SU-DHL-6 (cell line): ENCODE results near the gene FAM210A.

ENCODE experiments used
- H2AFZ ChIP-seq: fragments of 200-600 bp; sonication (generic); 2 replicates; pipeline ENCODE4 v1.6.1; 2014; ENCODE audit warnings: low read depth, mild to moderate bottlenecking, moderate library complexity, mixed read lengths, antibody characterized with exemption, low read length; ENCODE audit not compliant: severe bottlenecking
- H3F3A ChIP-seq: fragments of 200-600 bp; shearing (Covaris generic); 2 replicates; pipeline ENCODE4 v1.6.0; 2016; ENCODE audit warnings: antibody characterized with exemption, mild to moderate bottlenecking; ENCODE audit not compliant: insufficient read depth
- H3K27ac ChIP-seq: fragments of 200-600 bp; sonication (generic); 2 replicates; pipeline ENCODE4 v1.5.1; 2016; ENCODE audit warnings: low read depth, mild to moderate bottlenecking, low read length, moderate library complexity, mixed read lengths
- H3K27me3 ChIP-seq: fragments of 200-600 bp; sonication (generic), shearing (Covaris generic); 2 replicates; pipeline ENCODE4 v1.6.0; 2014; ENCODE audit warnings: mild to moderate bottlenecking, low read length
- H3K36me3 ChIP-seq: fragments of 200-600 bp; sonication (generic); 2 replicates; pipeline ENCODE4 v1.6.1; 2014; ENCODE audit warnings: mild to moderate bottlenecking, low read length, mixed read lengths
- H3K4me2 ChIP-seq: fragments of 300-600, 200-600 bp; shearing (Covaris generic), sonication (generic); 2 replicates; pipeline ENCODE4 v1.6.0; 2014; ENCODE audit warnings: low read length, low read depth, mild to moderate bottlenecking; ENCODE audit not compliant: poor library complexity, severe bottlenecking
- H3K4me3 ChIP-seq: fragments of 200-600 bp; sonication (generic); 2 replicates; pipeline ENCODE4 v1.5.1; 2014; ENCODE audit warnings: antibody characterized with exemption, low read length, mild to moderate bottlenecking, mixed read lengths; ENCODE audit not compliant: insufficient read depth, poor library complexity, severe bottlenecking
- H3K79me2 ChIP-seq: fragments of 200-600 bp; sonication (generic); 2 replicates; pipeline ENCODE4 v1.6.1; 2014; ENCODE audit warnings: mild to moderate bottlenecking, low read length, moderate library complexity; ENCODE audit not compliant: insufficient read depth
- H3K9ac ChIP-seq: fragments of 200-600 bp; sonication (generic); 2 replicates; pipeline ENCODE4 v1.7.0; 2014; ENCODE audit warnings: mild to moderate bottlenecking, low read length
- H3K9me2 ChIP-seq: fragments of 200-600 bp; sonication (generic); replicated peaks from 2 replicates; pipeline ENCODE4 v1.6.1; 2014; ENCODE audit warnings: low read length; ENCODE audit not compliant: insufficient read depth
- H3K9me3 ChIP-seq: fragments of 200-600 bp; sonication (generic); 2 replicates; pipeline ENCODE4 v1.6.1; 2014; ENCODE audit warnings: low read length, mixed read lengths; ENCODE audit not compliant: insufficient read depth
- H4K20me1 ChIP-seq: fragments of 200-600 bp; sonication (generic); 2 replicates; pipeline ENCODE4 v1.6.1; 2014; ENCODE audit warnings: low read depth, mild to moderate bottlenecking, antibody characterized with exemption, low read length, moderate library complexity, mixed read lengths
- EZH2phosphoT487 ChIP-seq: fragments of 200-600 bp; sonication (generic), shearing (Covaris generic); conservative IDR thresholded peaks from 2 replicates; pipeline ENCODE4 v1.6.1; 2018; ENCODE audit warnings: mild to moderate bottlenecking, antibody characterized with exemption, low read length, moderate library complexity, mixed read lengths
- TF ChIP-seq, protein P1 (sequence below): fragments of 200-600 bp; sonication (generic); IDR thresholded peaks from one replicate; pipeline ENCODE4 v1.5.1; 2017; ENCODE audit warnings: antibody characterized with exemption, mild to moderate bottlenecking, low read length, moderate library complexity; ENCODE audit not compliant: insufficient read depth, poor library complexity, severe bottlenecking

The FAM210A gene

DNA sequence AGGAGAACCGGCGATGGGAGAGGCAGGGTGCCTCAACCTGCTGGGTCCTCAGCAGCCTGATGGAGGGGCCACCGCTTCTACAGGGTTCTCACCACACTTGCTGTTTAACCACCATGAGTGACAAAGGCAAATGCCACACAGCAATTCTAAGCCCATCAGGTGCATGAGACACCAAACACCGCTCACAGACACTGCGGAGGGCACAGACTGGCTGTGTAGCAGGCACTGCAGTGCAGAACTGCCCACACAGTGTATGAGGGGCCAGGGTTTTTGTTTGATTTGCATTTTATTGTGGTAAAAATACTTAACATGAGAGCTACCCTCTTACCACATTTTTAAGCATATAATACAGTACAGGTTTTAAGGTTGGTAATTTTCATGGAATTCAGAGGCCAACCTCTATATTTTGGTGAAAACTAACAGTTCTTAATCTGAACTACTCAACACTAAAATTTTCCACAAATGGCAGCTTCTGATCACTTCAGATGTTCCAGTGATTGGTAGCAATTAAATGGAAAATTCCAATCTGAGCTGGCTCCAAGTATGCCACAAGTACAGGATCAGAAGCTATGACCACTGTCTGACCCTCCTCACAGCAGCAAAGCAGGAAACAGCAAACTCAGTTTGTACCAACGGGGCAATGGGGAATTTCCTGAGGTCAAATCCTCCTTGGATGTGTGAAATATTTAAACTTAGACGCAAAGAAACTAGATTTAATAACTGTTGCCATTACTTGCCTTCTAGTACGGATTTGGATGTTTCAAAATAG lies 67.7 kb downstream of the FAM210A start:
- Histone ChIP-seq H3K79me2 (no peaks in the 10 kb centered on the region), H3K27ac (no peak overlapping the region), H4K20me1 (no peaks in the 10 kb centered on the region), H3K4me3 (no peak overlapping the region), H3K36me3 (no peaks in the 10 kb centered on the region), H2AFZ (no peak overlapping the region), H3K9me3 (no peaks in the 10 kb centered on the region), H3K27me3 (no peaks in the 10 kb centered on the region), H3K9ac (no peak overlapping the region), H3F3A (no peaks in the 10 kb centered on the region), H3K9me2 (no peaks in the 10 kb centered on the region), H3K4me2 (no peak overlapping the region)
- TF ChIP-seq, protein P1, sequence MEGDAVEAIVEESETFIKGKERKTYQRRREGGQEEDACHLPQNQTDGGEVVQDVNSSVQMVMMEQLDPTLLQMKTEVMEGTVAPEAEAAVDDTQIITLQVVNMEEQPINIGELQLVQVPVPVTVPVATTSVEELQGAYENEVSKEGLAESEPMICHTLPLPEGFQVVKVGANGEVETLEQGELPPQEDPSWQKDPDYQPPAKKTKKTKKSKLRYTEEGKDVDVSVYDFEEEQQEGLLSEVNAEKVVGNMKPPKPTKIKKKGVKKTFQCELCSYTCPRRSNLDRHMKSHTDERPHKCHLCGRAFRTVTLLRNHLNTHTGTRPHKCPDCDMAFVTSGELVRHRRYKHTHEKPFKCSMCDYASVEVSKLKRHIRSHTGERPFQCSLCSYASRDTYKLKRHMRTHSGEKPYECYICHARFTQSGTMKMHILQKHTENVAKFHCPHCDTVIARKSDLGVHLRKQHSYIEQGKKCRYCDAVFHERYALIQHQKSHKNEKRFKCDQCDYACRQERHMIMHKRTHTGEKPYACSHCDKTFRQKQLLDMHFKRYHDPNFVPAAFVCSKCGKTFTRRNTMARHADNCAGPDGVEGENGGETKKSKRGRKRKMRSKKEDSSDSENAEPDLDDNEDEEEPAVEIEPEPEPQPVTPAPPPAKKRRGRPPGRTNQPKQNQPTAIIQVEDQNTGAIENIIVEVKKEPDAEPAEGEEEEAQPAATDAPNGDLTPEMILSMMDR, result no peak
- no peak for TF ChIP-seq EZH2phosphoT487

DNA sequence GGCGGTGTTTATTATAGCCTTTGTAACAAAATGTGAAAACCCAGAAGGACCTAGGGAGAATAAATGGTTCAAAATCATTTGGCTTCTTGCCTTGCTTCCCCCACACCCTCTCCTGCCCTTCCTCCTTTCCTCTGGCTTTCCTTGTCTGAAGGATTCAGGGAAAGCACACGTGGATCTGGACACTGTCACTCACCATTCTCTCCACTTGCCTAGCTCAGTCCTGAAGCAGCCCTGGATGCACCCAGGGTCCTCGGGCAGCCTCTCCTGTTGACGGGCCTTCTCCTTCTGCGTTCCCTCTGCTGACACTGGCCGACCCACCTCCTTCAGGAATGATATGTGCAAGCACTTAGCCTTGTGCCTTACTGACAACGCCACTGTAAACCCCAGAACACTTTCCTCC lies 68.4 kb downstream of the FAM210A start:
- TF ChIP-seq, protein P1, result no peak
- no peak for TF ChIP-seq EZH2phosphoT487
- Histone ChIP-seq H3K9ac (no peak overlapping the region), H3K9me2 (no peaks in the 10 kb centered on the region), H4K20me1 (no peaks in the 10 kb centered on the region), H3F3A (no peaks in the 10 kb centered on the region), H3K36me3 (no peaks in the 10 kb centered on the region), H2AFZ (no peak overlapping the region), H3K27ac (no peak overlapping the region), H3K4me2 (no peak overlapping the region), H3K27me3 (no peaks in the 10 kb centered on the region), H3K9me3 (no peaks in the 10 kb centered on the region), H3K79me2 (no peaks in the 10 kb centered on the region), H3K4me3 (no peak overlapping the region)

DNA sequence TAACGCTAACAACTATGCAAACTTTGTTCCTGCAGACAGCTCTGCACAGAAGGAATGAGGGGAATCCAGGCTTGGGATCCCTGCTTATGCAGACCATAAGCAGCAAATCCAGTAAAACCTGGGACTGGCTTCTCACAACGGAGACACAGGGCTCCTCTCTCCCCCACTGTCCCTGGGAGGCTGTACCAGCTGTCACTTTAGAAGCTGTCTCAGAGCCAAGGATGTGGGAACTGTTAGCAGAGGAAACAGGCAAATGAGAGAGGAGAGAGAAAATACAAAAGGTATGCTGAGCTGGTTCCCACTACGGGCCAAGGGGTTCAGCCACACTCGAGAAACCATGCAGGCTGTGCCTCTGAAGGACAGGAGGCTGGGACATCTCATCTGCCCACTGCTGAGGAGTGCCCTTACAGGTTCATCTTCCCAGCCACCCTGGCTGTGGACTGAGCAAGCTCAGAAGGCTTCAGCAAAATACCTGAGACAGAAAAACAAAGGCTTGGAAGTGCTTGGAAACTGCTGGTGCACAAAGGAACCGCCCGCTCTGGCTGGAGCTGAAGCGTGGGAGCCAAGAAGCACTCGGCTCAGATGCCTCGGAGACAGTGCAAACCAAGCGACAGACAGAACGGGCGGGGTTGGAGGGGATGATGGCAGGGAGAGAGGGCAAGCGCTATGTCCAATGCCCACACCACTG lies 72.5 kb downstream of the FAM210A start:
- H3K4me3 ChIP-seq, result no peak overlapping the region
- no peaks in the 10 kb centered on the region for H3F3A ChIP-seq
- H4K20me1 ChIP-seq, result no peaks in the 10 kb centered on the region
- H3K79me2 ChIP-seq, result no peaks in the 10 kb centered on the region
- no peaks in the 10 kb centered on the region for H3K9me2 ChIP-seq
- H3K27ac ChIP-seq, result no peak overlapping the region
- no peak overlapping the region for H3K4me2 ChIP-seq
- no peak overlapping the region for H3K9ac ChIP-seq
- H2AFZ ChIP-seq, result no peak overlapping the region
- no peaks in the 10 kb centered on the region for H3K36me3 ChIP-seq
- no peaks in the 10 kb centered on the region for H3K9me3 ChIP-seq
- H3K27me3 ChIP-seq, result no peaks in the 10 kb centered on the region
- TF ChIP-seq EZH2phosphoT487, result no peak
